Central memory CD4-positive, alpha-beta T cell (primary cell): ENCODE data around the gene WWC1.
"Not testable (repeated sequence)": the region's sequence is repeated elsewhere in the genome, so short reads cannot be mapped to it uniquely, and the experiment has no call there.

Source experiments
- DNase-seq: peaks from one replicate; pipeline ENCODE4 v3.0.0; 2022

WWC1 gene

DNA sequence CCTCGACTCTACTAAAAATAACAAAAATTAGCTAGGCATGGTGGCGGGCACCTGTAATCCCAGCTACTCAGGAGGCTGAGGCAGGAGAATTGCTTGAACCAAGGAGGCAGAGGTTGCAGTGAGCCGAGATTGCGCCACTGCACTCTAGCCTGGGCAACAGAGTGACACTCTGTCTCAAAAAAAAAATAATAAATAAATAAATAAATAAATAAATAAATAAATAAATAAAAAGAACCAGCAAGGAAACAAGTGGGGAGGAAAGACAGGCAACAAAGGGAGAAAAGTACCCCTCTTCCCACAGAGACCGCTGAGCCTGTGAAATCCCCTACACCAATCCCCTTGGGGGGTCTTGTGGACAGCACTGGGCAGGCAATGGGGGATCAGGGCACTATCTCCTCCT is 4.6 kb upstream of the WWC1 start:
- not testable (repeated sequence) for DNase-seq

DNA sequence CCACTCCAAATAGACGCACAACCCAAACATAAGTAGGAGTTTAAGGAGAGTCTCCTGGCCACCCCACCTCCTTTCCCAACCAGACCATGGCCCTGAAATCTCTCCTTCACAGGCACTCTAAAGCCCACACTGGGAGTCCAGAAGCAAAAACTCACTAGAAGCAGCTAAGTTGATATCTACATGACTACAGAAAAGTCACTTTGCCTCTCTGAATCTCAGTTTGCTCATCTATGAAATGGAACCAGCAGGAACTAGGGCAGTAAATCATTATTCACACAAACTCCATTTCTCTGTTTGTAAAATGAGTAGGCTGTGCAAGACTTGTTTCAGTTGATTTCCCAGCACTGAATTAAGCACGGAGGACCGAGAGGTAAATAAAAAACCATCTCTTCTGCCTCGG is 4.1 kb upstream of the WWC1 start:
- DNase-seq: no peak

DNA sequence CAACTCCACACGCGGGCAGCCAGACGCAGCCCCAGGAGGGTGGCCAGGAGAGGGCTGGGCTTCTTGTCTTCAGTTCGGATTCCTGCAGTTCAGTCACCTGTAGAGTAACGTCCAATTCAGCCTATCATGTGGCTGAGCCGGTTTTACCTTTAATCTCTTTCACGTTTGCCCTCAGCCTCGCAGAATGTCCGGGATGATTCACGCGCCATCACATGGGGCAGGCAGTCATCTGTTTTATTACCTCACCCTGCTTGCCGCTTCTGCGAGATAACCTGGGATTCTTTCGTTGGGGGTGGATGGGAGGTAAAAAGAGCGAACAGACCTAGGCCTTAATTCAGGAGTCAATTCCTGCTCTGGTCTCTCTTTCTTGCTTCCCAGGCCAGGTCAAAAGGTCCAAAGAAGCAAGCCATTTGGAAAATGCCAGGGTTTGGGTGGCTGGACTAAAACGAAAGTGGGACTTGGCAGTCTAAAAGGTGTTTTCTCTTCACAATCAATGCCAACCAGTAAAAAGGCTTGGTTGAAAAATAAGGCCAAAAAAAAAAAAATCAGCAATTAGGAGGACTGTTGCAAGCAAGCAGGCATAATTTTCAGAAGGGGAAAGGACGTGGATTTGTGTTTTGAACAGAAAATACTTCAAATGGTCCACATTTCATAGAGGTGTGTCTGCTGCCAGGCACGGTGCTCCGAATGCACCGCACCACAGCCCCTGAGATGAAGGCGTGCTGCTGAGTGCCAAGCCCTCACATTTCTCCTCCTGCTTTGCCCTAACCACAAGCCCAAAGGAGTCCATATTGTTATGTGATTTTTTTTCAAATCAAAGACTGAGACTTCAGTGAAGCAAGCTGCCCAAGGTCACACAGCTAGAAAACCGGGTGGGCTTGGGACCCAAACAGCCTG is 2.8 kb upstream of the WWC1 start:
- no peak for DNase-seq

DNA sequence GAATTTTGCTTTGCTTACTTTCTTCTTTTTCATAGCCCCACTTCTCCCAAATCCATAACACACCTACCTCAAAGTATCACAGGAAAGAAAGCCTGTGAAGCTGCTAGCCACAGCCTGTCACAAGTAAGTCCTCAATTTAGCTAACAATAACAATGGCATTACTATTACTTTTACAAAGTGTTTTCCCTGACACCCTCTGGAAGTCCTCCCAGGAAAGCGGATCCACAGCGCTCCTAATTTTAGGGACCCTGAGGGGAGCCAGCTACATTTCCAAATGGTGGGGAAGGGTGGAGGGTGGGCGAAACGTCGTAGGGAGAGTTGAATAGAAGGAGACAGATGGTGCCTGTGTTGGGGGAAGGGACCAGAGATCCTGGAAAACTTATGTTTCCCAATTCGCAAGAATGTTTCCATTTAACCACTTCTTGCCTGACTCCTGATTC is 523 bp upstream of the WWC1 start:
- no peak for DNase-seq

GRCh38 chr5:168291964-168292785 is 730 bp downstream of the WWC1 start:
- DNase-seq: no peak

- no peak for DNase-seq
These were observed 1.6 kb downstream of the WWC1 start for GRCh38 chr5:168292786-168293696.

DNA sequence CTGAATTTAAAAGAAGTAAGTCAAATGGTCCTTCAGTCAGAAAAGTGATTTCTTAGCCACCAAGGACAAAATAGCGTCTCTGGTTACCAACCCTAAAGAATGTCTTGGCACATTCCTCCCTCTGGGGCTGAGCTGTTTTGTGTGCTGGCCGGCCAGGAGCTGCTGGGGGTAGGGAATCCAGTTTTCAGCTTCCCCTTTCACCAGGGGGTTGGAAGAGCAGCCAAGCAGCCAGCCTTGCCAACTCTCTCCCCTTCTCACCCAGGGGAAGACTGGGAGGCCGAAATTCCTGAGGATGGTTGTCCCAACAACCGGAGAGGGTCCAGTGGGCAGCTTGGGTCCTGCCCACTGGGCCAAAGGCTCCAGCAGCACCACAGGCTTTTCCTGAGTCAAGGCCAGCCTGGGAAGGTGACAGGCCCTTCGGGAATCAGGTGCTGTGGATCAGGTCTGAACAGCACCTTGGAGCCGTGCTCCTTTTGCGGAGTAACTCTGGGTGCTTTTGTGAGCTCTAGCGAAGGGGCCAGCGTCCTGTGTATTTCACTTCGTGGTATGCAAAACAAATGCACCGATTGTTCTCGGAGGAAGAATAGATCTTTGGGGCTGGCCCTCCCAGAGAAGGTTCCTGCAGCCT is 4.2 kb downstream of the WWC1 start:
- DNase-seq: no peak

DNA sequence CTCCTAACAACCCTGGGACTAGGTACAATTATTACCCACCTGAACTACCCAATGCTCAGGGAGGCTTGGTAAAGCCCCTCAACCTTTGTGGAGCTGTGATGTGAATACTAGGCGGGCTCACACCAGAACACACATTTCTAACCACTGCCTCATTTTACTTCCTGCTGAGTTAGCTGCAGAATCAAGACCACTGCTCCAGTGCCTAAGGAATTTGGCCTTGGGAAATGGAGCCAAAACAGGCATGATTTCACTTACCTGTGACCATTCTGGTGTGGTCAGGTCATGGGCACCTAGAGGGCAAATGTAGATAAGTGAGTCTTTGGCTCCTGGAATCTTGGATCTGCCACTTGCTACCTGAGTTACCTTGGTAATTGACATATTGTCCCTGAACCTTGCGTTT is 5.2 kb downstream of the WWC1 start:
- DNase-seq: no peak

DNA sequence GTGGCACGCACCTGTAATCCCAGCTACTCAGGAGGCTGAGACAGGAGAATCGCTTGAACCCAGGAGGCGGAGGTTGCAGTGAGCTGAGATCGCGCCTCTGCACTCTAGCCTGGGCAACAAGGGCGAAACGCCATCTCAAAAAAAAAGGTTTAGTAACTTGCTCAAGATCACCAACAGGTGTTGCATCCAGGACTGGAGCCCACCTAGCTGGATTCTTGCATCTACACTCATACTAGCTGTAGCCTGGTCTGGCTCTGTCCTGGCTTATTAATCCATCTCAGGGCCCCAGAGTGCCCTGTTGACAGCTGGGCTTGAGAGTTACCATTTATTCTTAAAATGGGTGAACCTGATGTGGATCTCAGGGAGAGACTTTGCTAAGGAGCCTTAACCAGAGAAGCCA is 7.5 kb downstream of the WWC1 start:
- no peak for DNase-seq

DNA sequence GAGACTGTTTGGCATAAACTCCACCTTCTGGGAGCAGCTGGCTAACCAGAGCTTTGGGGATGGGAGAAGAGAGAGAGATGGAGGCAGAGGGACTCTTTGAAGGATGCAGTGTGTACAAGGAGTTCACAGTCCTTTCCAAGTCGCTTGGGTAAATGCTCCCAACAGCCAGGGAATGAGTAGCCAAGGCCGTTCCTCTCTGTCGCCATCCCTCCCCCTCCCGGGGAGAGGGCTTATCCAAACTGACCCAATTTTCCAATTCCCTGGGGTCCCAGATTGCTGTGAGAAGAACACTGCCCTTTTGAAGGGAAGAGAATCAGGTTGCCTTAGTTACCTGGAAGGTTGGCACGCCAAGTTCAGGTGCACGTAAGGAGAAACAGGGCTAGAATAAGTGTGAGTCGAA is 7.9 kb downstream of the WWC1 start:
- no peak for DNase-seq

DNA sequence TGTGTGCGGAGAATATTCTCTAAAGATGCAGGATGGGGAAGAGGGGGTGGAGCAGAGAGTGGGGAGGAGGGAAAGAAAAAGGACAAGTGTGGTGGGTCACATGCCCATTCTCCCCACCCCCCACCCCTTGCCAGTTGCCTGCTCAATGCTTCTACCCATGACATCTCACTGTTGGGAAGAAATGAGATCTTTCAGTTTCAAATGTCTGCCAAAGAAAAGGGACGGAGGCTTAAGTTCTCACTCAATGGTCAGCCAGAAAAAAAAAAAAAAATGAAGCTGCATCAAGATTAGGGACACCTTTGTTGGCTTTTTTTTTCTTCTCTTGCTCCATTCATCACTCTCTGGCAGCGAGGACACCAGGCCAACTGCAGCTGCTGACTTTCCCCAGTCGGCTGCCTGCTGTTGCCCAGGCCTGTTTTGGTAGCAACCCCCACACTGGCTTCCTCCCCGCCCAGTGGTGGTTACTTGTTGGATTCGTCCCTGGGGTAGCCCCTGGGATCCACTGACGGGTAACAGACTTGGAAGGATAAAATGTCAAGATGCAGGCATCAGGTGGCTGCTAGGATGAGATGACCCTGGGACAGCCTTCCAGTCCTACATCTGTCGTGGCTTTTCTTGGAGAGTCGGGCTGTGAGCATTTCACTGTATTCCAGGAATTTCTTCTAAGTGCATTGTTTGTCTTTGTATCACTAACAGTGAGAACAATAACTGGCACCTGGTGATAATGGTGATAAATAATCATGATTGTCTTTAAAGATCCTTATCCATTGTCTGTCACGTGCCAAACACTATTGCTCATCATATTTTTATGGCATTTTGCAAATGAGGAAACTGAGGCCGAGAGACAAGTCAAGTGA is 9.1 kb downstream of the WWC1 start:
- DNase-seq: no peak

DNA sequence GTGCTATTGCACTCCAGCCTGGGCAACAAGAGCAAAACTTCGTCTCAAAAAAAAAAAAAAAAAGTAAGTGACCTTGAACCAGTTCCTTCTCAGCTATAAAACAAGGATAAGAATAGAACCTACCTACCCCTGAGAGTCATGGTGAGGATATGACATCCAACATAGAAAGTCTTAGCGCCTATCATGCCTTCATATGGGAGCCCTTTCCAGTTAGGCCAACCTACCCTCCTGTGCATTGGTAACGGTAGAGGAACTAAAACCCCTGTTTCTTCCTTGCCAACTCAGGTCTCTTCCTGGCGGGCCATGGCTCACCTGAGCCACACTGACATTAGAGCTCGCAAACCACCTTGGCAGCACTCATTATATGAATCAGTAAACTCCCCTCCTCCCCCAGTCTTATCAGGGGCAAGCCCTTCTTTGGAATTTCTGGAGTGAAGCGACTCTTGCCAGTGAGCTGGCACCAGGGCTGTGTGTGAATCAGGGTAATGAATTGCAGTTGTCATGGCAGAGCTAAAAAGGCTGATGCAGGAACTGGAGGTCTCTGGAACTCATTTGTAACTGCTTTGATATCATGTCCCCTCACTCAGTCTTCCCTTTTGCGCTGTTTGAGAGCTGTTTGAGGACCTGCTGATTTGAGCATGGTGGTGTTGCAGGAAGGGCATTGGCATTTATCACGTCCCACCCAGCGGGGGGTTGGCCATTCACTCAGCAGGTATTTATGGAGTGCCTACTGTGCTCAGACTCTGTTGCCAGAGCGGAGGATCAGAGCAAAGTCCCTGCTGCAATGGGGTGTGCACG is 10.3 kb downstream of the WWC1 start:
- no peak for DNase-seq

DNA sequence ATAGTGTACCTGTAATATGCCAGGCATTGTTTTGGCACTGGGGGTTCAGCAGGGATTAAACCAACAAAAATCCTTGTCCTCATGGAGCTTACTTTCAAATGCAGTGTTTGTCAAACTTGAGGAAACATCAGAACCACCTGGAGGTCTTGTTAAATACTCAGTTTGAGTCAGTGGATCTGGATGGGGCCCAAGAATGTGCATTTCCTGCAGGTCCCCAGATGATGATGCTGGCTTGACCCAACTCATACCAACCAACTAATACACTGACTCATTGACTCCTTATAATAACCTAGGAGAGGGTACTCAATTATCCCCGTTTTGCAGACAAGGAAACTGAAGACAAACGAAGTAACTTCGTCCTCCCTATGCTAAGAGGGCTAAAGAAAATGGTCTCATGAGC is 11.3 kb downstream of the WWC1 start:
- DNase-seq: no peak

GRCh38 chr5:168303393-168304025 is 12.1 kb downstream of the WWC1 start:
- DNase-seq: no peak

DNA sequence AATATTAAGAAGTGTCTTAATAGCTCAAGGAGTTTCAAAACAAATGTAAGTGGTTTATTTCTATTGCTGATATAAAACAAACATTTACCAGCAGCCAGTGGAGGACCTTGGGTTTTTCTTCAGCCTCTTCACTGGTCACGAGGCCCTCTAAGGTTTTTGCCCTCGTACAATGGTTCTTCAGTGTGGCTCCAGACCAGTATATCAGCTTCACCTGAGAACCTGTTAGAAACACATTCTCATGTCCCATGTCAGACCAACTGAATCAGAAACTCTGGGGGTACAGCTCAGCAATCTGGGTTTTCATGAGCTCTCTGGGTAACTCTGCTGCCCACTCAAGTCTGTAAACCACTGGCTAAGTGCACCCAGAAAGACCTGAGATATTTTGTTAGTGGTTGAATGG is 12.9 kb downstream of the WWC1 start:
- no peak for DNase-seq

GRCh38 chr5:168305281-168305680 is 13.8 kb downstream of the WWC1 start:
- DNase-seq: no peak

- DNase-seq: no peak
These were observed 15.6 kb downstream of the WWC1 start for GRCh38 chr5:168307022-168307421.

DNA sequence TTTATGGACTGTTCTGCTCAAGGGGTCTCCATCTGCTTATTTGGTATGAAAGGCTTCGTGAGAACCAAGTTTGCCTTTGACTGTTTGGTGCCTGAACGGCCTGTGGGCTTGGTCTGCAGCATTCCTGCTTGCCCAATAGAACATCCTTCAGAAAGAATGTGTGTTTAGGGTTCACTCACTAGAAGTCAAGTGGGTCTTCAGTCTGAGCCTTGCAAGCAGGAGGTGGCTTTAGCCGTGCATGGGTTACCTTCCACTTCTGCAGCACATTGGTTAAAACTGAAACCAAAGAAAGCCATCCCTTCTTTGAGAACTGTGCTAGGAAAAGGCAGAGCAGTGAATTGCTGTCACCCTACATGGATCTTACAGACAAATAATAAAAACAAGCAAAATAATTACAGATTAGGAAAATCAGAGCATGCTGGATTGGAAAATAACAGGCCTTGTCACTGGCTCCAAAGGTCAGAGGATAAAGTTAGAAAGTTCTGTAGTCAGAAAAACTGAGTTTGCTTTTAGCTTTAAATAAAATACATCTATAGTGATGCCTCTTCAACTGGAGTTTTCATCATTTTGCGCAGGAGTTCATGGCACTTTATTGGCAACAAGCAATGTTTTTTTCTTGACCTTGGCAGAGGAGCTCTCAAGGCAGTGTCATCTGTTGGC is 16.6 kb downstream of the WWC1 start:
- DNase-seq: no peak

DNA sequence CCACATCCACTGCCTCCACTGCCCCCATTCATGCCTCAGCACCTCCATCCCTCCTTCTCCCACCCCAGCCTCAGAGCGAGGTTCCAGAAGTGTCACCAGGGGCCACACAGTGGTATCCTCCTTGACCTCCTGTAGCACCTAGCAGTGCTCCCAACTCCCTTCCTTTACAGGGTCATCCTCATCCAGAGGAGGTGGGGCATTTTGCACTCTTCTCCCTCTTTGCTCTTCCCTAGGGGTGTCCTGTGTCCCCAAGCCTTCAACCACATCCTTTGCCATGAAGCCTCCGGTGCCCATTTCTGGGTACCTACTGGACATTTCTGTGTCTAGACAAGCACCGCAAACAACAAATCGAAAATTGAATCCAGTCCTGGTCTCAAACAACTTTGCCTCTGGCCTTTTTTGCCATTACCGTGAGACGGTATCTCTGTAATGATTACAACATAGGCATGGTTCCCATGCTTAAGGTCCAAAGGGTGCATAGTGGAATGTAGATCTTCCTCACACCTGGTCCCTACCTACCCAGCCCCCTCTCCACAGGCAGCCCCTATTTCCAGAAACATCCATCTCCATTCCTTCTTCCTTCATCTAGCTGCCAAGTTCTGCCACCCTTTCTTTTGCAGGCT is 17.6 kb downstream of the WWC1 start:
- no peak for DNase-seq
